Epithelial cell of proximal tubule (primary cell): ENCODE data around the gene MTCL1. TPM values are rescaled to one million over a fixed set of nuclear protein-coding genes. Genes with fewer than 3 reads are reported as not detected.

Experiments
- DNase-seq: peaks from one replicate; pipeline ENCODE4 v3.0.0-alpha.2; 2011; ENCODE audit warnings: low read depth
- H3K4me3 ChIP-seq: 2 replicates; pipeline ENCODE4 v1.5.1; 2011; ENCODE audit warnings: low read depth, mild to moderate bottlenecking, low read length
- CTCF ChIP-seq: conservative IDR thresholded peaks from 2 replicates; pipeline ENCODE4 v1.5.1; 2012; ENCODE audit warnings: low read depth, mild to moderate bottlenecking, low read length
- total RNA-seq: library from RNA; depleted of rRNA; stranded (reverse); fragments of >200 nt; gene quantifications from 2 replicates; pipeline ENCODE4 v1.2.3, GENCODE V29; 2015

The MTCL1 gene
- total RNA-seq, 1 donor from 2014 or later, result 60.1 TPM

- H3K4me3 ChIP-seq, result no peak overlapping the region
- TF ChIP-seq CTCF, result no peak
- DNase-seq, result no peak
Observed at GRCh38 chr18:8726281-8726680, 20.9 kb downstream of the MTCL1 start.

GRCh38 chr18:8726963-8727705 lies 21.8 kb downstream of the MTCL1 start:
- H3K4me3 ChIP-seq, result no peak overlapping the region
- TF ChIP-seq CTCF, result no peak
- no peak for DNase-seq

- DNase-seq, result no peak
- TF ChIP-seq CTCF, result no peak
- no peak overlapping the region for H3K4me3 ChIP-seq
Observed at GRCh38 chr18:8730080-8730827, 24.9 kb downstream of the MTCL1 start.

- TF ChIP-seq CTCF, result no peak
- no peak overlapping the region for H3K4me3 ChIP-seq
- DNase-seq, result no peak
Observed at GRCh38 chr18:8732442-8733360, 27.3 kb downstream of the MTCL1 start.

GRCh38 chr18:8734496-8734895 lies 29.1 kb downstream of the MTCL1 start:
- DNase-seq, result no peak
- TF ChIP-seq CTCF, result no peak
- H3K4me3 ChIP-seq, result no peak overlapping the region

GRCh38 chr18:8735274-8735673 lies 29.9 kb downstream of the MTCL1 start:
- no peak for TF ChIP-seq CTCF
- H3K4me3 ChIP-seq, result no peak overlapping the region
- no peak for DNase-seq
